Ectodermal cell (in vitro differentiated cells): ENCODE data around the gene RHOT1.
A peak's percentile ranks its signal among the peaks of the same experiment; 100 is the strongest.

Experiments
- H3K27ac ChIP-seq: 2 replicates; pipeline ENCODE4 v1.7.0; 2013; ENCODE audit warnings: mild to moderate bottlenecking, low read depth, low read length; ENCODE audit not compliant: insufficient read depth, poor library complexity, severe bottlenecking
- H3K27me3 ChIP-seq: 2 replicates; pipeline ENCODE4 v1.7.0; 2013; ENCODE audit warnings: mild to moderate bottlenecking, low read length; ENCODE audit not compliant: insufficient read depth, control insufficient read depth, poor library complexity, severe bottlenecking
- H3K36me3 ChIP-seq: one replicate; pipeline ENCODE4 v1.7.0; 2013; ENCODE audit warnings: low read length; ENCODE audit not compliant: control insufficient read depth, insufficient read depth
- H3K4me1 ChIP-seq: one replicate; pipeline ENCODE4 v1.7.0; 2013; ENCODE audit warnings: low read length; ENCODE audit not compliant: control insufficient read depth, insufficient read depth
- H3K4me3 ChIP-seq: 2 replicates; pipeline ENCODE4 v1.7.0; 2013; ENCODE audit warnings: low read depth, low read length, control low read depth; ENCODE audit not compliant: insufficient read depth
- H3K9me3 ChIP-seq: 2 replicates; pipeline ENCODE4 v1.7.0; 2013; ENCODE audit warnings: mild to moderate bottlenecking, low read length, moderate library complexity; ENCODE audit not compliant: control insufficient read depth
- WGBS, 2 experiments: methylation state at CpG; one replicate each; pipeline ENCODE4 v1.1.7; 2013; ENCODE audit warnings: missing lambda C conversion rate in 2 of 2; 5-methylcytosine and 5-hydroxymethylcytosine counted together

The RHOT1 gene

DNA sequence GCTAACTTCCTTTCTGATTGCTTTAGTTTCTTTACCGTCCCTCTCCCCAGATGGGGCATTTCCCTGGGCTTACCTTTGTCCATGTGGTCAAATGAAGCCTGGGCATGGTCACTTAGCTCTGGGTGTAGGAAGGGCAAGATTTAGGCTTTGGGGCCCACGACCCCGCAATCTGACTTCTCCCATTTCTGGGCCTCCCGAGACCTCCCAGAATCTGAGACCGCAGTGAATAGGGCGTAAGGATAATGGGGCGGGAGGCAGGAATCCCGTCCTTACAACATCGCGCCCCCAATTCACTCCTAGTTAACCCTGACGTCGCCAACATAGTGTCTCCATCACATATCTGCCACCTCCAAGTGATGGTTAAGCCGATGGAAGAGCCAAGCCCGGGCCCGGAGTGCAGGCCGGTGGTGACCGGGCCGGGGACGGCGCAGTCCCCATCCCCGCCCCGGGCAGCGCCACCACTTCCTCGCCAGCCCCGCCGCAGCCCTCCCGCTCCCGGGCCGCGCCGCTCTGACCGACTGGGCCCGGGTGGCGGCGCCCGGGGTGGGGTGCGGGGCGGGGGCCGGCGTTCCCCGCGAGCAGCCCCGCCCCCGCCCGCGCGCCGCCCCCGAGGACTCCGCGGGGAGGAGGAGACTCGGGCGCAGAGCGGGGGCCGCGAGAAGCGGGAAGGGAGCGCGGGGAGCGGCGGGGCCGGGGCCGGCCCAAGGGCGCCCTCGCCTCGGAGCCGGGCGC lies 123.1 kb downstream of the RHOT1 start, which contains the start of gene RHBDL3:
Gene RHBDL3, plus strand, starts transcription at position 641 of the 732 bp plus-strand sequence. CDS start 358 bp downstream, outside the sequence.
- H3K4me3 ChIP-seq, result peak within 1 kb of the TSS; percentile 50
- H3K4me1 ChIP-seq, result peaks cover 17% of the 10 kb centered on the region
- H3K27ac ChIP-seq, result no peak within 1 kb of the TSS
- H3K27me3 ChIP-seq, result peaks cover 44% of the 10 kb centered on the region
- no peaks in the 10 kb centered on the region for H3K36me3 ChIP-seq
- no peaks in the 10 kb centered on the region for H3K9me3 ChIP-seq
- WGBS, 2 experiments, result 1% methylated on average over 68 of the region's 68 CpGs

DNA sequence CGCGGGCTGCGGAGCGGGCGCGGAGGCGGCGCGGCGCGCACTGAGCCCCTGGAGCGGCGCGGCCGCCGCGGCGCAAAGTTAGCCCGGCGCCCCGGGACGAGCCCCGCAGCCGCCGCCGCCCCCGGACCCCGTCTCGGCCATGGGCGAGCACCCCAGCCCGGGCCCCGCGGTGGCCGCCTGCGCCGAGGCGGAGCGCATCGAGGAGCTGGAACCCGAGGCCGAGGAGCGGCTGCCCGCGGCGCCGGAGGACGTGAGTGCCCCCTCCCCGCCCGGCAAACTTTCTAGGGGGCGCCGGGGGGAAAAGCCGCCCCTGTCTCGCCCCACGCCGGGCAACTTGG lies 123.7 kb downstream of the RHOT1 start:
- no peak overlapping the region for H3K27ac ChIP-seq
- H3K9me3 ChIP-seq, result no peaks in the 10 kb centered on the region

GRCh38 chr17:32266389-32267301 lies 124.3 kb downstream of the RHOT1 start:
- WGBS, 2 experiments, result 0% methylated on average over 74 to 77 of the region's 78 CpGs
- no peaks in the 10 kb centered on the region for H3K36me3 ChIP-seq
- peaks cover 44% of the 10 kb centered on the region for H3K27me3 ChIP-seq
- H3K27ac ChIP-seq, result no peak overlapping the region
- H3K4me1 ChIP-seq, result peaks cover 17% of the 10 kb centered on the region
- no peaks in the 10 kb centered on the region for H3K9me3 ChIP-seq
- peak overlapping the region; percentile 50 for H3K4me3 ChIP-seq

More for the DNA sequence above, 123.7 kb downstream of the RHOT1 start:
- peaks cover 17% of the 10 kb centered on the region for H3K4me1 ChIP-seq
- H3K36me3 ChIP-seq, result no peaks in the 10 kb centered on the region
- peak overlapping the region; percentile 50 for H3K4me3 ChIP-seq
- WGBS, 2 experiments, result 0% methylated on average over 55 of the region's 55 CpGs
- peaks cover 44% of the 10 kb centered on the region for H3K27me3 ChIP-seq

DNA sequence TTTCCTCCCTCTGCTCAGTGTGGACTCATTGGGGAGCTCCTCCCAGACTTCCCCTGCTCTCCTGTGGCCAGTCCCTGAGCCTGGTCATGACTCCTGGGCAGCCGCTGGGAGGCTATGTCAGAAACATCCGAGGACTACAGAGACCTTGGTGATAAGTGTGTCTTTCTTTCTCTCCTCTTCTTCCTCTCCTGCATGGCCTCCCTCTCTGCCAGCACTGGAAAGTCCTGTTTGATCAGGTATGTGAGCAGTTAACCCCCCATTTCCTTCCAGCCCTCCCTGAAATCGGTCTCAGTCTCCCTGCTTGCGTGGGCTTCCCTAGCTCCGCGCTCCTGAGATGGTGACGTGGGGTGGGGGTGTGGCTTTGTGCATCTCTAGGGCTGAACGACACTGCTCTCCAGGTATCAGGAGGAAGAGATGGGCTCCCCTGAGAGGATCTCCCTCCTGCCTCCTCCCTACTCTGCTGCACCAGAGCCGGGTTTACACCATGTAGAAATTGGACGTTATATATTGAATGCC lies 125.4 kb downstream of the RHOT1 start:
- H3K36me3 ChIP-seq, result no peaks in the 10 kb centered on the region
- H3K4me1 ChIP-seq, result peaks cover 23% of the 10 kb centered on the region
- peaks cover 44% of the 10 kb centered on the region for H3K27me3 ChIP-seq
- H3K27ac ChIP-seq, result no peak overlapping the region
- H3K9me3 ChIP-seq, result no peaks in the 10 kb centered on the region
- no peak overlapping the region for H3K4me3 ChIP-seq
- 20 to 29% methylated on average over 10 of the region's 10 CpGs for WGBS, 2 experiments

DNA sequence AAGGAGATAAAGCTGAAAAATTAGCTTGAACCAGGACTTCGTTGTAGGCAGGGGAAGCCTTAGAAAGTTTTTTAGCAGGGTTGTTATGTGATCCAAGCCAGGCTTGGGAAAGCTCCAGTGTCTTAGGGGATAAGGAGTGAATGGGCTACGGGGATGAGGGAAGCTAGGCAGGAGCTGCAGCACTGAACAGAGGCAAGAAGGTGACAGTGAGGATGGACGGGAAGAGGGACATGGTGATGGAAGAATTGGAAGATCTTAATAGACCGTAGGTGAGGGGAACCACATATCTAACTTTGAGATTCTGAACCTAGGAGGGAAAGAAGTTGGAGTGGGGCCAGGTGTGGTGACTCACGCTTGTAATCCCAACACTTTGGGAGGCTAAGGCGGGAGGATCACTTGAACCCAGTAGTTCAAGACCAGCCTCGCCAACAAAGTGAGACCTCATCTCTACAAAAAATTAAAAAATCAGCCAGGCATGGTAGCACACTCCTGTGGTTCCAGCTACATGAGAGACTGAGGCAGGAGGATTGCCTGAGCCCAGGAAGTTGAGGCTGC lies 126.5 kb downstream of the RHOT1 start:
- H3K4me3 ChIP-seq, result no peak overlapping the region
- no peaks in the 10 kb centered on the region for H3K9me3 ChIP-seq
- WGBS, 2 experiments, result 88% methylated on average over 7 of the region's 7 CpGs
- no peak overlapping the region for H3K27ac ChIP-seq
- peaks cover 44% of the 10 kb centered on the region for H3K27me3 ChIP-seq
- peaks cover 23% of the 10 kb centered on the region for H3K4me1 ChIP-seq
- H3K36me3 ChIP-seq, result no peaks in the 10 kb centered on the region

GRCh38 chr17:32269377-32269776 lies 127.1 kb downstream of the RHOT1 start:
- no peak overlapping the region for H3K27ac ChIP-seq
- H3K4me3 ChIP-seq, result no peak overlapping the region
- peaks cover 23% of the 10 kb centered on the region for H3K4me1 ChIP-seq
- peaks cover 44% of the 10 kb centered on the region for H3K27me3 ChIP-seq
- H3K36me3 ChIP-seq, result no peaks in the 10 kb centered on the region
- H3K9me3 ChIP-seq, result no peaks in the 10 kb centered on the region
- 86% methylated on average over 11 of the region's 11 CpGs for WGBS, 2 experiments

- no peaks in the 10 kb centered on the region for H3K36me3 ChIP-seq
- H3K9me3 ChIP-seq, result no peaks in the 10 kb centered on the region
- no peak overlapping the region for H3K27ac ChIP-seq
- H3K4me1 ChIP-seq, result peaks cover 20% of the 10 kb centered on the region
- WGBS, 2 experiments, result 88 to 92% methylated on average over 8 of the region's 8 CpGs
- H3K4me3 ChIP-seq, result no peak overlapping the region
- H3K27me3 ChIP-seq, result peaks cover 24% of the 10 kb centered on the region
These were observed 129.5 kb downstream of the RHOT1 start for GRCh38 chr17:32271844-32272243.

- Histone ChIP-seq H3K4me1 (peaks cover 14% of the 10 kb centered on the region), H3K27ac (no peak overlapping the region), H3K36me3 (no peaks in the 10 kb centered on the region), H3K9me3 (no peaks in the 10 kb centered on the region), H3K4me3 (no peak overlapping the region), H3K27me3 (peaks cover 2% of the 10 kb centered on the region)
- WGBS, 2 experiments, result 77 to 80% methylated on average over 5 of the region's 5 CpGs
These were observed 131.8 kb downstream of the RHOT1 start for GRCh38 chr17:32274101-32274500.

DNA sequence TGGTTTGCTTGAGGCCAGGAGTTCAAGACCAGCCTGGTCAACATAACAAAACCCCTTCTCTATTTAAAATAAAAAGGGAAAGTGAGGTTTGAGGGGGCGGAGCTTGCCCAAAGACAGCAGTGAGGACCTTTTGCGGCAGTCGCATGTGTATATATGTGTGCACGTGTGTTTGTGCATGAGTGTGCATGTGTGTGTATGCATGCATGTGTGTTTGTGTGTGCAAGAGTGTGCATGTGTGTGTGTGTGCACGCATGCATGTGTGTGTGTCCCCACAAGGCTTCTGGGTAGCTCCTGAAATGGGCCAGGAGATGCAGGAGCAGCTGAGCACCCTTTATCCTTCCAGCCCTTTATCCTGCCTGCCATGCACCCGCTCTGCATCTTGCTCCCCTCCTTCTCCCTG lies 132.3 kb downstream of the RHOT1 start:
- no peak overlapping the region for H3K4me3 ChIP-seq
- H3K27me3 ChIP-seq, result no peaks in the 10 kb centered on the region
- 86 to 90% methylated on average over 6 of the region's 6 CpGs for WGBS, 2 experiments
- no peaks in the 10 kb centered on the region for H3K36me3 ChIP-seq
- H3K9me3 ChIP-seq, result no peaks in the 10 kb centered on the region
- H3K4me1 ChIP-seq, result peaks cover 16% of the 10 kb centered on the region
- H3K27ac ChIP-seq, result no peak overlapping the region
